ENCODE results near the gene PPP1R3G.
"Not testable (repeated sequence)": the region's sequence is repeated elsewhere in the genome, so short reads cannot be mapped to it uniquely, and the experiment has no call there.

The PPP1R3G gene

DNA sequence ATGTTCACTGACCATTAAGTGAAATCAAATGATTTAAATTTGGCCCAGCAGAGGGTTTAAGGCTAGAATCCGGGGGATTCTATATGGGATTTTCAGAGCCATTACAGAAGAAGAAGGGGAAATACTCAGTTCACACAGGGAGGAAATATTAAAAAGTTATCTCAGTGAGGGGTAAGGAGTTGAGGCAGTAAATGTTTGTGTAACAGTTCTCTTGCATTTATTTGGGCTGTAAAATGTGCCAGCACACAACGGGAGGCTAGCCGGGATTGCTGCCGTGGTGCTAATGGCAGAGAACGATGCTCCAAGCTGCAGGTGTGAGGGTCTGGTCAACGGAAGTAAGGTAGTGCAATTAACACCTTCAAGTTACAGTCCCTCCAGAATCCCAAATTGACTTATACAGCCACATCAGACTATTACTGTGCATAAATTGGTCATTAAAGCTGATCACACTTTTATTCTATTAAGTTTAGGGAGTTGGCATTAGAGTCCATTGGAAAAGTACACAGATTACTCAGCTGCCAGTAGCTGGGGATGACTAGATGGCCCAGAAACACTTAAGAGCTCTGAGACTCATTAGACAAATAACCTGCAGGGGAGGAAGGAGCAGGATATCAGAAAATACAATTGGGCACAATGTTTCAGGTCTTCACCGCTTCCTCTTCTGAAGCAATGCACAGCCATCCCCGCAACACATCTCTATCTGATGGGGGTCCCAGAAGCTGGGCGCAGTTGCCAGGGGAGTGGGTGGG is 31.3 kb downstream of the PPP1R3G start:
- H3K27ac ChIP-seq = no peak overlapping the region
- TF ChIP-seq ZFX (IDR thresholded peaks at IDR 0.05) = no peak
- TF ChIP-seq, protein P1, sequence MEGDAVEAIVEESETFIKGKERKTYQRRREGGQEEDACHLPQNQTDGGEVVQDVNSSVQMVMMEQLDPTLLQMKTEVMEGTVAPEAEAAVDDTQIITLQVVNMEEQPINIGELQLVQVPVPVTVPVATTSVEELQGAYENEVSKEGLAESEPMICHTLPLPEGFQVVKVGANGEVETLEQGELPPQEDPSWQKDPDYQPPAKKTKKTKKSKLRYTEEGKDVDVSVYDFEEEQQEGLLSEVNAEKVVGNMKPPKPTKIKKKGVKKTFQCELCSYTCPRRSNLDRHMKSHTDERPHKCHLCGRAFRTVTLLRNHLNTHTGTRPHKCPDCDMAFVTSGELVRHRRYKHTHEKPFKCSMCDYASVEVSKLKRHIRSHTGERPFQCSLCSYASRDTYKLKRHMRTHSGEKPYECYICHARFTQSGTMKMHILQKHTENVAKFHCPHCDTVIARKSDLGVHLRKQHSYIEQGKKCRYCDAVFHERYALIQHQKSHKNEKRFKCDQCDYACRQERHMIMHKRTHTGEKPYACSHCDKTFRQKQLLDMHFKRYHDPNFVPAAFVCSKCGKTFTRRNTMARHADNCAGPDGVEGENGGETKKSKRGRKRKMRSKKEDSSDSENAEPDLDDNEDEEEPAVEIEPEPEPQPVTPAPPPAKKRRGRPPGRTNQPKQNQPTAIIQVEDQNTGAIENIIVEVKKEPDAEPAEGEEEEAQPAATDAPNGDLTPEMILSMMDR (conservative IDR thresholded peaks at IDR 0.05) = no peak

DNA sequence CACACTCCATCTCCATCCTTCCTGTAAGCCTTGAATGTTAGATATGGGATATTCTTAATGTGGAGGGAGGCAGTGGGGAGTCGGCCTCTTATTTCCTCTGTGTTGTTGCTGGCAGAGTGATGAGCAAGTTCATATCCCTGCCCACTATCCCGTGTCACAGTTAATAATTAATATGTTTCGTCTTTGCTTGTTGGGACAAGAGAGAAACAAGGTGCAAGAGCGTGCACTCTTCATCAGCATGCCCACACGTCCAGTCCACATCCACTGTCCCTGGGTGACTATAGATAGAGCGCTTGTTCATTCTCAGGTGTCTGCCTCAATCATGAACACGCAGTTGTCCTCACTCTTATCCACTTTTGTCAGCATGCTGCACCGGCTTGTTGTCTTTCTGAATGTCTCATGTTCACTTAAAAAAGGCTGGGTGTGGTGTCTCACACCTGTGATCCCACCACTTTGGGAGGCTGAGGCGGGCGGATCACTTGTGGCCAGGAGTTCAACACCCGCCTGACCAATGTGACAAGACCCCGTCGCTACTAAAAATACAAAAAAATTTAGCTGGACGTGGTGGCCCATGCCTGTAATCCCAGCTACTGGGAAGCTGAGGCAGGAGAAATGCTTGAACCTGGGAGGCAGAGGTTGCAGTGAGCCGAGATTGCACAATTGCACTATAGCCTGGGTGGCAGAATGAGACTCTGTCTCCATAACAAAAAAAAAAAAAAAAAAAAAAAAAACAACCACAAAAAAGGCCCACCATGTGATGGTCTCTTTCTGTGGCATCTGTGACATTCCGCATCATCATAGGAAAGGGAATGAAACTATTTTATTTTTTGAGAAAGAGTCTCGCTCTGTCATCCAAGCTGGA is 34.2 kb downstream of the PPP1R3G start:
- H3K27ac ChIP-seq = no peak overlapping the region
- TF ChIP-seq ZFX (IDR thresholded peaks at IDR 0.05) = no peak
- TF ChIP-seq, protein P1 (conservative IDR thresholded peaks at IDR 0.05) = no peak

DNA sequence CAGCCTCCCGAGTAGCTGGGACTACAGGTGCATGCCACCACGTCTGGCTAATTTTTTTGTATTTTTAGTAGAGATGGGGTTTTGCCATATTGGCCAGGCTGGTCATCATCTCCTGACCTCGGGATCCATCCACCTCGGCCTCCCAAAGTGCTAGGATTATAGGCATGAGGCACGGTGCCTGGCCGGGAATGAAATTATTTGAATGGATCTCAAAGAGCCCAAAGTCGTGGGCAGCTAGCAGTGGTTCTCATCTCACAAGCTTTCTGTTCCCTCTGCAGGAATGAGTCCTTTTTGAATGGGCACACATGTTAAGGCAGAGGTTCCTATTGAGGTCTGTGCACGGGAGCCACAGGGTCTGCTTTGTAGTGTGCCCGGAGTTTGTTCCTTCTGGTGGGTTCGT is 34.9 kb downstream of the PPP1R3G start:
- H3K27ac ChIP-seq = no peak overlapping the region
- TF ChIP-seq ZFX (IDR thresholded peaks at IDR 0.05) = no peak
- TF ChIP-seq, protein P1 (conservative IDR thresholded peaks at IDR 0.05) = no peak

DNA sequence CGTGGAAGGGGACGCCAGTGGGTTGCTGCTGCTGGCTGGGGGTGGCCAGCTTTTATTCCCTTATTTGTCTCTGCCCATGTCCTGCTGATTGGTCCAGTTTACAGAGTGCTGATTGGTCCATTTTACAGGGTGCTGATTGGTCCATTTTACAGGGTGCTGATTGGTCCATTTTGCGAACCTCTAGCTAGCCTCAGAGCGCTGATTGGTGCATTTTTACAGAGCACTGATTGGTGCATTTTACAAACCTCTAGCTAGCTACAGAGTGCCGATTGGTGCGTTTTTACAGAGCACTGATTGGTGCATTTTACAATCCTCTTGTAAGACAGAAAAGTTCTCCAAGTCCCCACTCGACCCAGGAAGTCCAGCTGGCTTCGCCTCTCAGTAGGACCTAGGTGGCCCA is 35.4 kb downstream of the PPP1R3G start:
- not testable (repeated sequence) for H3K27ac ChIP-seq

DNA sequence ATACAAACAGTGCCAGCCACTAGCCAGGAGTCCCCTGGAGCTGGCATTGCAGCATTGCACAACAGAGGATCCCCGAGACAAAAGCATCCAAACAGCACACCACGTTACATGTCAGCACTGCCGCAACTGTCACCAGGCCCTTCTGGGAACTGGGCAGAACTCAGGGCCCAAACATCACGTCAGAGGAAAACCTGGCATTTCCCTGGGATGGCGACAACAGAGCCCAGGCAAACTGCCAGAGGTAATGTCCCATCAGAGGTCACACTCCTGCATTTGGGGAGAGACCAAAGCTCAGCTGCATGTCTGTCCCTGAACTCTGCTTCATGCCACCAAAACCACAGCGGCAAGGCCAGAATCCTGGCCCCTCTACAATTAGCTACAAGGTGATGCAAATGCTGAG is 36.3 kb downstream of the PPP1R3G start:
- TF ChIP-seq ZFX (IDR thresholded peaks at IDR 0.05) = no peak
- TF ChIP-seq, protein P1 (conservative IDR thresholded peaks at IDR 0.05) = no peak

DNA sequence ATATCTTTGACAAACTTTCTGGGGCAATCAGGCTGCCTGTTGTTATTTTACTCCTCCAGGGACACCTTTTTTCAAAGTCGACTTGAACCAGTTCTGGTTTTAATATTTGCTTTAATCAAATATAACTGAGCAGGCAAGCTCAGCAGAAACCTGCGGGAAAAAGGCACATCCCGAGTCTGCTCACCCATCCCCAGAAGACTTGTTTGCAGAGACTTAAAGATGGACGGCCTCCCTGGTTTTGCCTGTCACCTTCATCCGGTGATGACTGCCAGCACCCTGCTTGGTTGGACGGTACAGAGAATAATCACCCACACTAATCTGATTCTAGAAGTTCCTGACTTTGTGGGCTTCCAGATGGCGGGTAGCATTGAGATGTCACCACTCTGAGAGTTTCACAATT is 36.8 kb downstream of the PPP1R3G start:
- no peak overlapping the region for H3K27ac ChIP-seq
- no peak for TF ChIP-seq ZFX (IDR thresholded peaks at IDR 0.05)
- TF ChIP-seq, protein P1 (conservative IDR thresholded peaks at IDR 0.05) = no peak

More for the DNA sequence above, 36.3 kb downstream of the PPP1R3G start:
- no peak overlapping the region for H3K27ac ChIP-seq

DNA sequence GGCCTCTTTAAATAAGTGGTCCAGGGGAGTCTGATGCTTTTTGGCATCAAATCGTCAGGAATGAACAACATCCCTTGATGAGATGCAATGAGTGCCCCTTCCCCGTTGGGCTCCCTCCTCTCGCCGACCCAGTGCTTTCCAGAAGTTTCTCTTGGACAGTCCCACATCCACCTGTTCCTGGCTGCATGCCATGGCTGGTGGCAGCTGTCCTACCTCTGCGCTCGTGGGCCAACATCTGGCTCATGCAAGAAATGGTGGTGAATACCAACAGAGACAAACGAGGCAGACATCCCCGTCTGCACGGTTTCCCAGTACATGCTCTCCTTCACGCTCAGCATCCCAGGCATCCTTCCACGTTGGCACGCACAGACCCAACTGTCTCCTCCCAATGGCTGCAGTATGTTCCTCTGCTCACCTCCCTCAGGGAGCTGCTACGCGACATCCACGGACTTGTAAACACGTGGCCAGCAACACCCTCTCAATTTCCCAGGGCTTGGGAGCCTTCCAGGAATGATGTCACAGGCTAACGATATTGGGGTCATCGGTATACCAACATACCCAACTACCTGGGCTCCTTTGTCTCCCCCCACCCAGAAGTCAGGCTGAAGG is 37.5 kb downstream of the PPP1R3G start:
- H3K27ac ChIP-seq = no peak overlapping the region
- TF ChIP-seq ZFX (IDR thresholded peaks at IDR 0.05) = no peak
- TF ChIP-seq, protein P1 (conservative IDR thresholded peaks at IDR 0.05) = no peak

Measured in C4-2B (cell line).